GM23338 (cell line): Measurements from ENCODE around the gene CTNNA1. TPM values are rescaled to one million over a fixed set of nuclear protein-coding genes. Genes with fewer than 3 reads are reported as not detected.

ENCODE experiments used
- ATAC-seq: fragments of 200-7000 bp; cut with Tn5 transposase; 3 replicates; pipeline ENCODE4 v1.9.1; 2020
- DNase-seq: peaks from one replicate; pipeline ENCODE4 v3.0.0-alpha.2; 2015; ENCODE audit warnings: low spot score
- H2AFZ ChIP-seq: fragments of 200-600 bp; sonication (generic); 2 replicates; pipeline ENCODE4 v1.8.0; 2016; ENCODE audit warnings: antibody characterized with exemption, mild to moderate bottlenecking, moderate library complexity
- H3F3A ChIP-seq: fragments of 200-600 bp; sonication (generic); replicated peaks from 2 replicates; pipeline ENCODE4 v1.8.0; 2017; ENCODE audit warnings: antibody characterized with exemption, mixed run types, low read depth
- H3K27ac ChIP-seq: fragments of 200-600 bp; sonication (generic); 2 replicates; pipeline ENCODE4 v1.6.1; 2016; ENCODE audit warnings: low read depth
- H3K27me3 ChIP-seq: fragments of 200-600 bp; sonication (generic); 2 replicates; pipeline ENCODE4 v1.8.0; 2016; ENCODE audit warnings: mild to moderate bottlenecking, mixed run types, moderate library complexity; ENCODE audit not compliant: insufficient read depth
- H3K36me3 ChIP-seq: fragments of 200-600 bp; sonication (generic); 2 replicates; pipeline ENCODE4 v1.8.0; 2016; ENCODE audit warnings: mild to moderate bottlenecking; ENCODE audit not compliant: insufficient read depth
- H3K4me1 ChIP-seq: fragments of 200-600 bp; sonication (generic); 2 replicates; pipeline ENCODE4 v1.8.0; 2016; ENCODE audit warnings: mild to moderate bottlenecking, moderate library complexity; ENCODE audit not compliant: insufficient read depth
- H3K4me2 ChIP-seq: fragments of 200-600 bp; sonication (generic); 2 replicates; pipeline ENCODE4 v1.7.1; 2017; ENCODE audit warnings: mixed run types
- H3K4me3 ChIP-seq: fragments of 200-600 bp; sonication (generic); 2 replicates; pipeline ENCODE4 v1.6.1; 2016; ENCODE audit warnings: mixed run types
- H3K79me2 ChIP-seq: fragments of 200-600 bp; sonication (generic); replicated peaks from 2 replicates; pipeline ENCODE4 v1.8.0; 2017; ENCODE audit warnings: mild to moderate bottlenecking; ENCODE audit not compliant: insufficient read depth
- H3K9me2 ChIP-seq: fragments of 200-600 bp; sonication (generic); 2 replicates; pipeline ENCODE4 v1.8.0; 2017; ENCODE audit not compliant: insufficient read depth
- H4K20me1 ChIP-seq: fragments of 200-600 bp; sonication (generic); replicated peaks from 2 replicates; pipeline ENCODE4 v1.8.0; 2017; ENCODE audit warnings: mild to moderate bottlenecking; ENCODE audit not compliant: insufficient read depth
- H3K27ac Mint-ChIP-seq: 2 replicates; pipeline ENCODE4 v1.8.0; 2020; ENCODE audit warnings: inconsistent platforms, mild to moderate bottlenecking, moderate library complexity, mixed read lengths
- H3K27me3 Mint-ChIP-seq: 3 replicates; pipeline ENCODE4 v1.8.0; 2022; ENCODE audit warnings: low read depth, mild to moderate bottlenecking, moderate library complexity, mixed read lengths, inconsistent platforms; ENCODE audit not compliant: insufficient read depth, poor library complexity
- H3K36me3 Mint-ChIP-seq: 3 replicates; pipeline ENCODE4 v1.8.0; 2021; ENCODE audit warnings: low read depth, mild to moderate bottlenecking, inconsistent platforms, moderate library complexity, mixed read lengths
- H3K4me1 Mint-ChIP-seq: 3 replicates; pipeline ENCODE4 v1.8.0; 2020; ENCODE audit warnings: mild to moderate bottlenecking, inconsistent platforms, mixed read lengths
- H3K4me3 Mint-ChIP-seq: 3 replicates; pipeline ENCODE4 v1.8.0; 2021; ENCODE audit warnings: moderate library complexity, mild to moderate bottlenecking, inconsistent platforms, mixed read lengths
- H3K9me3 Mint-ChIP-seq: 3 replicates; pipeline ENCODE4 v1.8.0; 2020; ENCODE audit warnings: moderate library complexity, mild to moderate bottlenecking, inconsistent platforms, mixed read lengths
- CREB1 ChIP-seq: fragments of 250-450 bp; sonication (Bioruptor Pico); IDR thresholded peaks from 2 replicates; pipeline ENCODE4 v1.5.0; 2020; ENCODE audit warnings: low read depth, mild to moderate bottlenecking, moderate library complexity
- CTCF ChIP-seq, 2 experiments: fragments of 200-600 bp in 1 of 2; sonication (generic) in 1 of 2; conservative IDR thresholded peaks; 2 replicates each; pipeline versions ENCODE4 v1.5.1 to v1.6.1; 2016 to 2017; ENCODE audit warnings: antibody characterized with exemption in 2 of 2, low read depth in 2 of 2, mild to moderate bottlenecking in 2 of 2, moderate library complexity in 1 of 2
- EZH2 ChIP-seq: fragments of 200-600 bp; sonication (generic); IDR thresholded peaks from one replicate; pipeline ENCODE4 v1.8.0; 2017; ENCODE audit warnings: antibody characterized with exemption, mild to moderate bottlenecking, low read depth; ENCODE audit not compliant: unreplicated experiment
- JUNB ChIP-seq: IDR thresholded peaks from one replicate; pipeline ENCODE4 v1.6.1; 2016; ENCODE audit warnings: antibody characterized with exemption; ENCODE audit not compliant: unreplicated experiment
- NANOG ChIP-seq: IDR thresholded peaks from 2 replicates; pipeline ENCODE4 v1.6.1; 2016; ENCODE audit warnings: antibody characterized with exemption, borderline replicate concordance
- POLR2AphosphoS5 ChIP-seq: IDR thresholded peaks from 2 replicates; pipeline ENCODE4 v1.6.1; 2016; ENCODE audit warnings: antibody characterized with exemption, low read depth
- REST ChIP-seq: IDR thresholded peaks from one replicate; pipeline ENCODE4 v1.6.1; 2018; ENCODE audit warnings: antibody characterized with exemption; ENCODE audit not compliant: unreplicated experiment
- STAT1 ChIP-seq: IDR thresholded peaks from one replicate; pipeline ENCODE4 v1.6.1; 2016; ENCODE audit warnings: antibody characterized with exemption; ENCODE audit not compliant: unreplicated experiment
- ZNF114 ChIP-seq: fragments of 250-450 bp; sonication (Bioruptor Pico); IDR thresholded peaks from 2 replicates; pipeline ENCODE4 v1.5.0; 2020; ENCODE audit warnings: mild to moderate bottlenecking, moderate library complexity
- ZNF331 ChIP-seq: fragments of 250-450 bp; sonication (Bioruptor Pico); IDR thresholded peaks from 2 replicates; pipeline ENCODE4 v1.5.0; 2020; ENCODE audit warnings: low read depth, mild to moderate bottlenecking, moderate library complexity
- polyA plus RNA-seq: library from polyadenylated mRNA; unstranded; fragments of >200 nt; fragmentation: Nextera tagmentation; extraction: Ambion mirVana; gene quantifications from 2 replicates; pipeline ENCODE4 v1.2.1, GENCODE V29; 2016
- total RNA-seq: library from RNA; depleted of rRNA; stranded (reverse); fragments of >200 nt; shearing (Covaris generic); gene quantifications from 2 replicates; pipeline ENCODE4 v1.2.3, GENCODE V29; 2014
- TF ChIP-seq, protein P1 (sequence below): IDR thresholded peaks from 2 replicates; pipeline ENCODE4 v1.6.1; 2016; ENCODE audit warnings: antibody characterized with exemption

The CTNNA1 gene
- total and polyA plus RNA-seq, 2 experiments from 2014 or later: 111 to 348 TPM

GRCh38 chr5:138733509-138733908, 19.7 kb upstream of the CTNNA1 start:
- H3K36me3 Mint-ChIP-seq: no peaks in the 10 kb centered on the region
- H3K4me3 Mint-ChIP-seq: no peak overlapping the region
- no peaks in the 10 kb centered on the region for H3F3A ChIP-seq
- no peaks in the 10 kb centered on the region for H3K9me3 Mint-ChIP-seq
- peaks cover 3% of the 10 kb centered on the region for H3K27me3 Mint-ChIP-seq
- no peaks in the 10 kb centered on the region for H4K20me1 ChIP-seq
- ATAC-seq: no peak
- no peaks in the 10 kb centered on the region for H3K79me2 ChIP-seq
- H2AFZ ChIP-seq: no peak overlapping the region
- no peak overlapping the region for H3K4me3 ChIP-seq
- H3K27ac Mint-ChIP-seq: no peak overlapping the region
- peaks cover 5% of the 10 kb centered on the region for H3K4me1 Mint-ChIP-seq
- no peaks in the 10 kb centered on the region for H3K4me1 ChIP-seq
- no peak overlapping the region for H3K27ac ChIP-seq
- DNase-seq: no peak
- no peak overlapping the region for H3K4me2 ChIP-seq
- no peaks in the 10 kb centered on the region for H3K27me3 ChIP-seq
- H3K9me2 ChIP-seq: no peaks in the 10 kb centered on the region
- H3K36me3 ChIP-seq: no peaks in the 10 kb centered on the region
- TF ChIP-seq, protein P1, sequence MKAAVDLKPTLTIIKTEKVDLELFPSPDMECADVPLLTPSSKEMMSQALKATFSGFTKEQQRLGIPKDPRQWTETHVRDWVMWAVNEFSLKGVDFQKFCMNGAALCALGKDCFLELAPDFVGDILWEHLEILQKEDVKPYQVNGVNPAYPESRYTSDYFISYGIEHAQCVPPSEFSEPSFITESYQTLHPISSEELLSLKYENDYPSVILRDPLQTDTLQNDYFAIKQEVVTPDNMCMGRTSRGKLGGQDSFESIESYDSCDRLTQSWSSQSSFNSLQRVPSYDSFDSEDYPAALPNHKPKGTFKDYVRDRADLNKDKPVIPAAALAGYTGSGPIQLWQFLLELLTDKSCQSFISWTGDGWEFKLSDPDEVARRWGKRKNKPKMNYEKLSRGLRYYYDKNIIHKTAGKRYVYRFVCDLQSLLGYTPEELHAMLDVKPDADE: no peak
- no peak for TF ChIP-seq EZH2
- TF ChIP-seq ZNF331 (CRISPR knock-in tag): no peak
- TF ChIP-seq JUNB: no peak
- no peak for TF ChIP-seq NANOG
- no peak for TF ChIP-seq REST
- TF ChIP-seq CTCF (conservative IDR thresholded peaks at IDR 0.05; ENCODE audit: low read depth in 2 of 2): no peak
- no peak for TF ChIP-seq STAT1
- no peak for TF ChIP-seq CREB1 (CRISPR knock-in tag)
- TF ChIP-seq ZNF114 (CRISPR knock-in tag): no peak
- TF ChIP-seq POLR2AphosphoS5: no peak
